Measurements from ENCODE around the gene NAPG.

GRCh38 chr18:10585260-10585659 is 59.4 kb downstream of the NAPG start:
- TF ChIP-seq EZH2 (IDR thresholded peaks at IDR 0.05; ENCODE audit: insufficient read depth, low read length) (no peak), CTCF (IDR thresholded peaks at IDR 0.05; ENCODE audit: insufficient read depth, low read depth, low read length) (no peak)

All from astrocyte (in vitro differentiated cells and primary cell).